Thyroid gland (tissue), 4 donors: Measurements from ENCODE around the gene SLC8B1.

Experiments used
- POLR2A ChIP-seq, 2 donors: fragments of 450-650 bp; IDR thresholded peaks; one replicate each; pipeline ENCODE4 v1.6.1; 2017; ENCODE audit warnings: antibody characterized with exemption in 2 of 2, mild to moderate bottlenecking in 2 of 2, moderate library complexity in 1 of 2
- TF ChIP-seq, protein P1 (sequence below), 6 experiments: fragments of 200-600 bp in 3 of 6; fragments of 450-650 bp in 3 of 6; sonication (generic) in 3 of 6; IDR thresholded peaks; one replicate each; pipeline ENCODE4 v1.5.1; 2016 to 2019; ENCODE audit warnings: antibody characterized with exemption in 6 of 6, mild to moderate bottlenecking in 2 of 6, inconsistent platforms in 1 of 6, moderate library complexity in 1 of 6

- TF ChIP-seq, protein P1, sequence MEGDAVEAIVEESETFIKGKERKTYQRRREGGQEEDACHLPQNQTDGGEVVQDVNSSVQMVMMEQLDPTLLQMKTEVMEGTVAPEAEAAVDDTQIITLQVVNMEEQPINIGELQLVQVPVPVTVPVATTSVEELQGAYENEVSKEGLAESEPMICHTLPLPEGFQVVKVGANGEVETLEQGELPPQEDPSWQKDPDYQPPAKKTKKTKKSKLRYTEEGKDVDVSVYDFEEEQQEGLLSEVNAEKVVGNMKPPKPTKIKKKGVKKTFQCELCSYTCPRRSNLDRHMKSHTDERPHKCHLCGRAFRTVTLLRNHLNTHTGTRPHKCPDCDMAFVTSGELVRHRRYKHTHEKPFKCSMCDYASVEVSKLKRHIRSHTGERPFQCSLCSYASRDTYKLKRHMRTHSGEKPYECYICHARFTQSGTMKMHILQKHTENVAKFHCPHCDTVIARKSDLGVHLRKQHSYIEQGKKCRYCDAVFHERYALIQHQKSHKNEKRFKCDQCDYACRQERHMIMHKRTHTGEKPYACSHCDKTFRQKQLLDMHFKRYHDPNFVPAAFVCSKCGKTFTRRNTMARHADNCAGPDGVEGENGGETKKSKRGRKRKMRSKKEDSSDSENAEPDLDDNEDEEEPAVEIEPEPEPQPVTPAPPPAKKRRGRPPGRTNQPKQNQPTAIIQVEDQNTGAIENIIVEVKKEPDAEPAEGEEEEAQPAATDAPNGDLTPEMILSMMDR (IDR thresholded peaks at IDR 0.05), result no peak
- TF ChIP-seq POLR2A (IDR thresholded peaks at IDR 0.05), result no peak
Measured at GRCh38 chr12:113368331-113368730, 33.4 kb upstream of the SLC8B1 start.
